Thyroid gland (tissue), 4 donors: ENCODE data around the gene APOL2. TPM values are rescaled to one million over a fixed set of nuclear protein-coding genes. Genes with fewer than 3 reads are reported as not detected.
"Not testable (repeated sequence)": the region's sequence is repeated elsewhere in the genome, so short reads cannot be mapped to it uniquely, and the experiment has no call there.

Experiments
- DNase-seq, 2 donors: peaks; one replicate each; pipeline ENCODE4 v3.0.0-alpha.2; 2019
- H3K27ac ChIP-seq, 3 donors: fragments of 200-600 bp; sonication (generic); 1 replicate in 2 of 3; 2 replicates in 1 of 3; pipeline ENCODE4 v1.5.1; 2016 to 2019; ENCODE audit warnings: mild to moderate bottlenecking in 1 of 3, moderate library complexity in 1 of 3
- H3K27me3 ChIP-seq: fragments of 200-600 bp; sonication (generic); one replicate; pipeline ENCODE4 v1.5.1; 2019
- H3K36me3 ChIP-seq, 2 donors: fragments of 200-600 bp; sonication (generic); one replicate each; pipeline ENCODE4 v1.5.1; 2016 to 2019
- H3K4me1 ChIP-seq, 2 donors: fragments of 200-600 bp; sonication (generic); one replicate each; pipeline ENCODE4 v1.5.1; 2017 to 2019
- H3K4me3 ChIP-seq, 3 donors: fragments of 200-600 bp; sonication (generic); replicated peaks in 1 of 3; 1 replicate in 2 of 3; 2 replicates in 1 of 3; pipeline ENCODE4 v1.5.1; 2016; ENCODE audit warnings: mild to moderate bottlenecking in 1 of 3
- H3K9me3 ChIP-seq: fragments of 200-600 bp; sonication (generic); one replicate; pipeline ENCODE4 v1.5.1; 2017
- POLR2A ChIP-seq, 2 donors: fragments of 450-650 bp; IDR thresholded peaks; one replicate each; pipeline ENCODE4 v1.6.1; 2017; ENCODE audit warnings: antibody characterized with exemption in 2 of 2, mild to moderate bottlenecking in 2 of 2, moderate library complexity in 1 of 2
- WGBS, 2 donors: methylation state at CpG; one replicate each; pipeline ENCODE4 v1.1.5; 2017; 5-methylcytosine and 5-hydroxymethylcytosine counted together
- intact Hi-C: fragments of 100-400 bp; cut with DNase I; formaldehyde crosslinking; loops from one replicate; pipeline ENCODE4 v1.15.1; 2023
- total RNA-seq, 4 donors: library from RNA; depleted of rRNA; stranded (reverse); fragments of >200 nt; gene quantifications; one replicate each; pipeline ENCODE4 v1.2.3, GENCODE V29; 2016
- TF ChIP-seq, protein P1 (sequence below), 6 experiments: fragments of 200-600 bp in 3 of 6; fragments of 450-650 bp in 3 of 6; sonication (generic) in 3 of 6; IDR thresholded peaks; one replicate each; pipeline ENCODE4 v1.5.1; 2016 to 2019; ENCODE audit warnings: antibody characterized with exemption in 6 of 6, mild to moderate bottlenecking in 2 of 6, inconsistent platforms in 1 of 6, moderate library complexity in 1 of 6

APOL2 gene
- total RNA-seq, 4 donors from 2014 or later: 31.1 to 45.6 (median 35.6) TPM

DNA sequence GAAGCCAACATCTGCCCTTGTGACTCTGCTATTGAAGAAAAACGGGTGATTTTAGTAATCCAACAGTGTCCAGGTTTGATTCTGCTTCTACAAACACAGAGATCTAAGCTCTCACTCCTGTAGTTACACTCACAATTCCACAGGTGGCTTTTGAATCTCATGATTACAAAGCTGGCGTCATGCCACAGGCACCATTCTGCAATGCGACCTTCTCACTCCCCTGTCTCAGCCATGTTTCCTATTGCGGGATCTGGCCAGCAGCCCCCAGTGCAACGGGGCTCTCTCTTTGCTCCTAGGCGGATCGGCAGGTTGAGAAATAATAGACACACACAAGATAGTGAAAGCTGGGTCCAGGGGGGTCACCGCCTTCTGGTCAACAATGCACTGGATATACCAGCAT is 36.4 kb downstream of the APOL2 start:
- H3K27ac ChIP-seq, H3K4me1 ChIP-seq, H3K9me3 ChIP-seq, H3K36me3 ChIP-seq, H3K27me3 ChIP-seq, intact Hi-C loops, H3K4me3 ChIP-seq: not testable (repeated sequence)
- TF ChIP-seq, protein P1, sequence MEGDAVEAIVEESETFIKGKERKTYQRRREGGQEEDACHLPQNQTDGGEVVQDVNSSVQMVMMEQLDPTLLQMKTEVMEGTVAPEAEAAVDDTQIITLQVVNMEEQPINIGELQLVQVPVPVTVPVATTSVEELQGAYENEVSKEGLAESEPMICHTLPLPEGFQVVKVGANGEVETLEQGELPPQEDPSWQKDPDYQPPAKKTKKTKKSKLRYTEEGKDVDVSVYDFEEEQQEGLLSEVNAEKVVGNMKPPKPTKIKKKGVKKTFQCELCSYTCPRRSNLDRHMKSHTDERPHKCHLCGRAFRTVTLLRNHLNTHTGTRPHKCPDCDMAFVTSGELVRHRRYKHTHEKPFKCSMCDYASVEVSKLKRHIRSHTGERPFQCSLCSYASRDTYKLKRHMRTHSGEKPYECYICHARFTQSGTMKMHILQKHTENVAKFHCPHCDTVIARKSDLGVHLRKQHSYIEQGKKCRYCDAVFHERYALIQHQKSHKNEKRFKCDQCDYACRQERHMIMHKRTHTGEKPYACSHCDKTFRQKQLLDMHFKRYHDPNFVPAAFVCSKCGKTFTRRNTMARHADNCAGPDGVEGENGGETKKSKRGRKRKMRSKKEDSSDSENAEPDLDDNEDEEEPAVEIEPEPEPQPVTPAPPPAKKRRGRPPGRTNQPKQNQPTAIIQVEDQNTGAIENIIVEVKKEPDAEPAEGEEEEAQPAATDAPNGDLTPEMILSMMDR (IDR thresholded peaks at IDR 0.05): peak in 3 of 6 experiments; percentile 17 to 33 (median 30)
- 30 to 44% methylated on average over 8 of the region's 8 CpGs for WGBS, 2 donors
- peak; percentile 60 to 64 for DNase-seq

DNA sequence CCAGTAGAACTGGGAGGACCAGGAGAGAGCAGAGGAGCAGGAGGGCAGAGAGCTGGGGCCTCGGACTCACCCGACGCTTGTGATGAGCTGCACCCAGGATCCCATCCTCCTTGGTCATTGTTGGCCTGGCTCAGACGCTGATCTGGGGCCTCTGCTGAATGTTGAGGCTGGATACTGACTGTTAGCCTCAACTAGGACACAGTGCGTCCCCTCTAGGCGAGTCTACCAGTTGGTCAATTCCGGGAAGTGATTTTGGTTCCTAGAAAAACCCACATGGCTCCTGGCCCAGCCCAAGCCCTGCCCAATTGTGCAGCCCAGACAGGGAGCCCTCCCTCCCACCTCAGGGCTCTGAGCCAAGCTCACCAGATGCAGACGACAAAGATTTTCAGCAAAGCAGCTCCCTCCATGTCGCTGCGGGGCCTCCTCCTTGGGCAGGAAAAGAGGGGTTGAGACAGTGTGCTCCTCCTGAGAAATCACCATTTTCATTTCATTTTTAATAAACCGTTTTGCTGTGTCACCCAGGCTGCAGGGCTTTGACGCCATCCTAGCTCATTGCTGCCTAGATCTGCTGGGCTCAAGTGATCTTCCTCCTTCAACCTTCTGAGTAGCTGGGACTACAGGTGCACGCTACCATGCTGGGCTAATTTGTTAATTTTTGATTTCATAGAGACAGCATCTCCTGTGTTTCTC is 37.6 kb downstream of the APOL2 start, which contains the start of gene APOL4:
APOL4 (minus strand) TSS at position 180 of the 690 bp plus-strand sequence; CDS start at position 105, 75 bp downstream.
- no peak for TF ChIP-seq POLR2A (IDR thresholded peaks at IDR 0.05)
- TF ChIP-seq, protein P1 (IDR thresholded peaks at IDR 0.05): no peak
- peaks cover 0 to 10% of the 10 kb centered on the region in 2 donors for H3K4me1 ChIP-seq
- H3K36me3 ChIP-seq: no peaks in the 10 kb centered on the region
- H3K9me3 ChIP-seq: no peaks in the 10 kb centered on the region
- H3K27me3 ChIP-seq: no peaks in the 10 kb centered on the region
- H3K4me3 ChIP-seq: no peak within 1 kb of the TSS
- DNase-seq: peak; percentile 52 to 58
- no peak within 1 kb of the TSS for H3K27ac ChIP-seq
- intact Hi-C loops: no loop called here
- 41 to 60% methylated on average over 10 to 13 of the region's 13 CpGs for WGBS, 2 donors

DNA sequence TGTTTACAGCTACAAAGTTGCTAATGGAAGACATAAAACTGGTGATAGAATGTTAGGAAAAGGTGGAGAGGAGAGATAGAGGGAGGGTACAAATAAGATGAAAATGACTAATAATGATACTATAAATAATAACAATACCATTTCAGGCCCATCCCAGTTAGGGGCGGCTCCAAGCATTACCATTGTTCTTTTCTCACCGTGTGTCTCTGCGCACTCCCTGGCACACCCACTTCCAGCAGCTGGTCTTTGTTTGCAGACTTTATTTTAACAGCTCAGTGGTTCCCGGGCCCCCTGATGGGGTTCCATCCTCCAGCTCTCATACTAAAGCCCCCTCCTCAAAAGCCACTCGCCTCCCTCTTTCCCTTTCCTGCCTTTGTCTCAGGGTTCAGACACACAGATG is 38.3 kb downstream of the APOL2 start:
- DNase-seq, intact Hi-C loops, H3K36me3 ChIP-seq, H3K27me3 ChIP-seq, H3K27ac ChIP-seq, H3K9me3 ChIP-seq, H3K4me3 ChIP-seq: not testable (repeated sequence)
- peaks cover 0 to 15% of the 10 kb centered on the region in 2 donors for H3K4me1 ChIP-seq
- 92 to 93% methylated on average over 1 to 2 of the region's 5 CpGs for WGBS, 2 donors

DNA sequence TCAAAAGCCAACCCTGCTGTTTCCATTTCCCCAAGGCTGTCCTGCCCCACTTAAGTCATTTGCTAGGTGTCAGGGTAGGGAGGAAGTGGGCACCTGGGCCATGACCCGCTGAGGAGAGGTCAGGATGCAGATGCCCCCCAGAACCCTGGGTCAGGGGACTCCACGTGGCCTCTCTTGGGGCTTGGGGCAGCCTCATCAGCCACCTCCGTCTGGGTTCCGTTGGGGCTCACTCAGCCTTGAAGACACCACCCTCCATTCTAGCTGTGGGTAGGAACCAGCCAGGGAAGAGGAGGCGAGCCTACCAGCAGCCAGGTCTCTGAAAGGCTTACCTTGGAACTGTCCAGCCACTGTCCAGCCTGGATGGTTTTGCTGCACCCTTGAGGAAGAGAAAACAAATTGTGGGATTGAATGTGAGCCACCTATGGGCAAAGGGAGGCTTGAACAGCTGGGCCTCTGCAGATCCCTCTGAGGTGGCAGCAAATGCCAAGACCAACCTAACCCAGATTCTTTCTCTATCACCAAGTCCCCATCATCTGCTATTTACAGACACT is 40.3 kb downstream of the APOL2 start:
- Histone ChIP-seq H3K4me1 (peaks cover 0 to 20% of the 10 kb centered on the region in 2 donors), H3K36me3 (no peaks in the 10 kb centered on the region), H3K4me3 (no peak overlapping the region), H3K27me3 (no peaks in the 10 kb centered on the region), H3K9me3 (no peaks in the 10 kb centered on the region), H3K27ac (no peak overlapping the region)
- no peak for DNase-seq
- no peak for TF ChIP-seq POLR2A (IDR thresholded peaks at IDR 0.05)
- TF ChIP-seq, protein P1 (IDR thresholded peaks at IDR 0.05): no peak
- intact Hi-C loops: loop anchor here (10.0 kb wide), 1 partner anchor 86 kb away; no protein-coding TSS in a partner anchor
- WGBS, 2 donors: 68 to 80% methylated on average over 4 to 5 of the region's 5 CpGs

DNA sequence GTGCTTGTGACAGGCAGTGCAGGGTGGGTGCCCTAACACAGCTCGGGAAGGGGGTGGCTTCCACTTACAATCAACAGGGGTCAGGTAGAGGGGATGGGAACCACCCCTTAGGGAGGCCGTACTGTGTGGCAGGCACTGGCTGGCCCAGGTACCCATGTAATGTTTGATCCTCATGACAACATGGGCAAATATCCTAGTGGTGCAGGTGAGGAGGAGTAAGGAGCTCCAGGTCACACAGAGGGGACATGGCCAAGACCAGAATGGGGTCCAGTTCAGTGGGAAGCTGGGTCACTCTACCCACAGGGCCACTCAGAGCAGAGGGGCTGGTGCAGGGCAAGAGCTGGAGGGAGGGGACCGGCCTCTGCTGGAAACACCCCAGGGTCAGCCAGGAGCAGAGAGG is 40.8 kb downstream of the APOL2 start:
- H3K27me3 ChIP-seq: no peaks in the 10 kb centered on the region
- no peak overlapping the region for H3K4me3 ChIP-seq
- H3K4me1 ChIP-seq: peaks cover 0 to 20% of the 10 kb centered on the region in 2 donors
- intact Hi-C loops: loop anchor here (10.0 kb wide), 1 partner anchor 86 kb away; no protein-coding TSS in a partner anchor
- H3K9me3 ChIP-seq: no peaks in the 10 kb centered on the region
- TF ChIP-seq, protein P1 (IDR thresholded peaks at IDR 0.05): no peak
- TF ChIP-seq POLR2A (IDR thresholded peaks at IDR 0.05): no peak
- no peak for DNase-seq
- no peaks in the 10 kb centered on the region for H3K36me3 ChIP-seq
- no peak overlapping the region for H3K27ac ChIP-seq
- 89 to 97% methylated on average over 2 to 3 of the region's 3 CpGs for WGBS, 2 donors
